Uterus (tissue), 2 donors: ENCODE results near the gene C18orf63.

Source experiments
- CTCF ChIP-seq, 4 experiments: fragments of 200-600 bp in 2 of 4; fragments of 450-650 bp in 2 of 4; sonication (generic) in 2 of 4; IDR thresholded peaks; one replicate each; pipeline ENCODE4 v1.5.1; 2016 to 2019; ENCODE audit warnings: antibody characterized with exemption in 4 of 4, mild to moderate bottlenecking in 2 of 4, moderate library complexity in 1 of 4
- POLR2A ChIP-seq, 2 donors: fragments of 450-650 bp; IDR thresholded peaks; one replicate each; pipeline ENCODE4 v1.6.1; 2016; ENCODE audit warnings: antibody characterized with exemption in 2 of 2, mild to moderate bottlenecking in 1 of 2, moderate library complexity in 1 of 2

DNA sequence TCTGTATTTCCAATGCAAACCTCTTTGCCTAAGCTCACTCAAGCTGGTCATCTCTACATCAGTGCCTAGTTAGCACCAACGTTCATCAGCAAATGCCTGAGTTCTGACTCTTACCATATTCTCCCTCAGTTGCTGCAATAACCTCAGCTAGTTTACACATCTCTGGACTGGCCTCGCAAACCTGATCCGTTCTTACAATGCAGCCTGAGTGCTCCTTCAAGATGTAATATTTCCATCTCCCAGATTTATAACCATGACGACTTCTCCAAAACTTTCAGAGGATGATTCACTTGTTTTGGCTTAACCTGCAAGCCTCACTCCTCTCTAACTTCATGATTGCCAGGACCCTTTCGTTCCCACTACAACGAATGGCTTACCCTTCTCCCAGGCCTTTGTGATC lies 71.7 kb downstream of the C18orf63 start:
- no peak for TF ChIP-seq CTCF (IDR thresholded peaks at IDR 0.05)
- no peak for TF ChIP-seq POLR2A (IDR thresholded peaks at IDR 0.05)
